Type B pancreatic cell (in vitro differentiated cells): ENCODE measurements around the gene YES1. TPM values are rescaled to one million over a fixed set of nuclear protein-coding genes. Genes with fewer than 3 reads are reported as not detected.
"Not testable (repeated sequence)": the region's sequence is repeated elsewhere in the genome, so short reads cannot be mapped to it uniquely, and the experiment has no call there.

Experiments
- DNase-seq: peaks from one replicate; pipeline ENCODE4 v3.0.0; 2021; ENCODE audit warnings: mixed read lengths; ENCODE audit not compliant: unreplicated experiment; ENCODE audit errors: extremely low spot score
- H3K27ac Mint-ChIP-seq: 2 replicates; pipeline ENCODE4 v1.8.0; 2021; ENCODE audit warnings: mild to moderate bottlenecking, mixed read lengths
- H3K27me3 Mint-ChIP-seq: 2 replicates; pipeline ENCODE4 v1.8.0; 2021; ENCODE audit warnings: mixed read lengths
- H3K36me3 Mint-ChIP-seq: 2 replicates; pipeline ENCODE4 v1.8.0; 2021; ENCODE audit warnings: mixed read lengths
- H3K4me1 Mint-ChIP-seq: one replicate; pipeline ENCODE4 v1.8.0; 2021; ENCODE audit warnings: mixed read lengths; ENCODE audit not compliant: unreplicated experiment
- H3K4me3 Mint-ChIP-seq: 2 replicates; pipeline ENCODE4 v1.8.0; 2021; ENCODE audit warnings: mild to moderate bottlenecking, mixed read lengths
- H3K9me3 Mint-ChIP-seq: 2 replicates; pipeline ENCODE4 v1.8.0; 2021; ENCODE audit warnings: mixed read lengths
- CTCF ChIP-seq: fragments of 200-600 bp; sonication (generic); conservative IDR thresholded peaks from 2 replicates; pipeline ENCODE4 v1.5.0; 2021; ENCODE audit warnings: antibody characterized with exemption, mild to moderate bottlenecking
- total RNA-seq: library from RNA; stranded (reverse); gene quantifications from 2 replicates; pipeline ENCODE4 v1.2.1, GENCODE V29; 2021; ENCODE audit warnings: low replicate concordance

Gene YES1
- total RNA-seq, 1 donor from 2014 or later, result 48.5 TPM

- H3K27ac Mint-ChIP-seq, result peak overlapping the region; percentile 34
- H3K36me3 Mint-ChIP-seq, result peaks cover 38% of the 10 kb centered on the region
- TF ChIP-seq CTCF, result peak; percentile 57
- not testable (repeated sequence) for H3K4me1 Mint-ChIP-seq, DNase-seq, H3K4me3 Mint-ChIP-seq, H3K27me3 Mint-ChIP-seq, H3K9me3 Mint-ChIP-seq
Measured at GRCh38 chr18:730120-730519, 81.9 kb downstream of the YES1 start.

- H3K4me1 Mint-ChIP-seq, result no peaks in the 10 kb centered on the region
- H3K4me3 Mint-ChIP-seq, result no peak overlapping the region
- H3K36me3 Mint-ChIP-seq, result peaks cover 41% of the 10 kb centered on the region
- H3K9me3 Mint-ChIP-seq, result no peaks in the 10 kb centered on the region
- no peak for DNase-seq
- no peak for TF ChIP-seq CTCF
- no peak overlapping the region for H3K27ac Mint-ChIP-seq
- H3K27me3 Mint-ChIP-seq, result no peaks in the 10 kb centered on the region
Measured at GRCh38 chr18:725646-726045, 86.4 kb downstream of the YES1 start.

- TF ChIP-seq CTCF, result no peak
- DNase-seq, result no peak
- no peaks in the 10 kb centered on the region for H3K9me3 Mint-ChIP-seq
- H3K4me1 Mint-ChIP-seq, result no peaks in the 10 kb centered on the region
- no peak overlapping the region for H3K4me3 Mint-ChIP-seq
- no peaks in the 10 kb centered on the region for H3K27me3 Mint-ChIP-seq
- H3K36me3 Mint-ChIP-seq, result peaks cover 38% of the 10 kb centered on the region
- no peak overlapping the region for H3K27ac Mint-ChIP-seq
Measured at GRCh38 chr18:723541-724080, 88.4 kb downstream of the YES1 start.

DNA sequence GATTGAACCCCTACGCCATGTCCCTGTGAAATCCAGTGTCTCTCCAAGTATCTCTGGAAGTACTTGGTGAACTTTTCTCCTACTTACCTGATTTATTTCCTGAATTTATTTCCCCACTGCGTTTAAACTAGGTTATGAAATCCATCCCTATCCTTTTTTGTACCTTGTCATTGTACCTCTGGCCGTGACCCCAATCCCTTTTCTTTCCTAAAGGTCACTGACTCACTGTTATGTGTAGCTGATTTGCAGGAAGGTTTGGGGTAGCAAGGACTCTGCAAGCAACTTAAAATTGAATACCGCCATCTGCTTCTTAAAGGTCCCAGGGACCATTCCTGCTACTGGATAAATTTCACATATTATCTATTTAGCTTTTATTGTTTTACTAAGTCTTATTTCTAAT lies 95.0 kb downstream of the YES1 start:
- no peak for TF ChIP-seq CTCF
- H3K9me3 Mint-ChIP-seq, result no peaks in the 10 kb centered on the region
- no peaks in the 10 kb centered on the region for H3K4me1 Mint-ChIP-seq
- no peak overlapping the region for H3K4me3 Mint-ChIP-seq
- no peak overlapping the region for H3K27ac Mint-ChIP-seq
- no peak for DNase-seq
- no peaks in the 10 kb centered on the region for H3K27me3 Mint-ChIP-seq
- peaks cover 10% of the 10 kb centered on the region for H3K36me3 Mint-ChIP-seq

DNA sequence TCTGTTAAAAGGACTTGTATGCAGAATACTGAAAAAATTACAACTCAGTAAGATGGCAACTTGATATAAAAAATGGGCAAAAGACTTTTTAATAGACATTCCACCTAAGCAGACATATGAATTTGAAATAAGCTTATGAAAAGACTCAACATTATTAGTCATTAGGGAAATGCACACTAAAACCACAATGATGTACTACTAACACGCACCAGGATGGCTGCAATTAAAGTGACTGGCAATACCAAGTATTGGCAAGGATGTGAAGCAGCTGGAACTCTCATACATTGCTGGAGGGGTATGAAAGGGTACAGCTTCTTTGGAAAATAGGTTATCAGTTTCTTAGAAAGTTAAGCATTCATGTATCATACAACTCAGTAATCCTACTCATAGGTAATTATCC lies 96.4 kb downstream of the YES1 start:
- no peak overlapping the region for H3K27ac Mint-ChIP-seq
- H3K4me3 Mint-ChIP-seq, result no peak overlapping the region
- peaks cover 5% of the 10 kb centered on the region for H3K4me1 Mint-ChIP-seq
- H3K27me3 Mint-ChIP-seq, result no peaks in the 10 kb centered on the region
- no peaks in the 10 kb centered on the region for H3K9me3 Mint-ChIP-seq
- TF ChIP-seq CTCF, result no peak
- peaks cover 13% of the 10 kb centered on the region for H3K36me3 Mint-ChIP-seq
- DNase-seq, result no peak

GRCh38 chr18:713135-713490 lies 98.9 kb downstream of the YES1 start:
- H3K27me3 Mint-ChIP-seq, result no peaks in the 10 kb centered on the region
- peak overlapping the region; percentile 66 for H3K27ac Mint-ChIP-seq
- H3K9me3 Mint-ChIP-seq, result no peaks in the 10 kb centered on the region
- TF ChIP-seq CTCF, result no peak
- H3K4me3 Mint-ChIP-seq, result peak overlapping the region; percentile 76
- H3K4me1 Mint-ChIP-seq, result peaks cover 19% of the 10 kb centered on the region
- no peak for DNase-seq
- H3K36me3 Mint-ChIP-seq, result peaks cover 18% of the 10 kb centered on the region
